BJ (cell line): ENCODE data around the gene PLXNB2. TPM values are rescaled to one million over a fixed set of nuclear protein-coding genes. Genes with fewer than 3 reads are reported as not detected.

Experiments
- CTCF ChIA-PET: fragments of 350-600 bp; formaldehyde crosslinking; extraction: SDS; loops from one replicate; lab custom pipeline; 2021; ENCODE audit warnings: antibody characterized with exemption, inconsistent platforms; lab: Yijun Ruan, JAX
- POLR2A ChIA-PET: fragments of 300-600 bp; sonication (Branson Sonifier 250); formaldehyde crosslinking; extraction: SDS; loops from one replicate; lab custom pipeline; 2021; ENCODE audit warnings: antibody characterized with exemption; lab: Charles Lee
- DNase-seq: peaks from one replicate; pipeline ENCODE4 v3.0.0-alpha.2; 2011; ENCODE audit warnings: low read depth
- H3K27me3 ChIP-seq: 2 replicates; pipeline ENCODE4 v1.6.0; 2011; ENCODE audit warnings: low read length; ENCODE audit not compliant: control insufficient read depth, insufficient read depth
- H3K36me3 ChIP-seq: 2 replicates; pipeline ENCODE4 v1.5.1; 2011; ENCODE audit warnings: low read length; ENCODE audit not compliant: control insufficient read depth, insufficient read depth
- H3K4me3 ChIP-seq: 2 replicates; pipeline ENCODE4 v1.5.1; 2011; ENCODE audit warnings: low read depth, mild to moderate bottlenecking, control low read depth, low read length
- polyA plus RNA-seq: library from polyadenylated mRNA; depleted of rRNA; stranded (reverse); fragments of >200 nt; gene quantifications from 2 replicates; pipeline ENCODE4 v1.2.3, GENCODE V29; 2011
- TF ChIP-seq, protein P1 (sequence below): IDR thresholded peaks from 2 replicates; pipeline ENCODE4 v1.5.1; 2011; ENCODE audit warnings: low read depth, mild to moderate bottlenecking, control low read depth, inconsistent platforms, low read length, moderate library complexity; ENCODE audit not compliant: insufficient read depth

PLXNB2 gene
- polyA plus RNA-seq, 1 experiment: 143 TPM

GRCh38 chr22:50314081-50314454 lies 6.6 kb upstream of the PLXNB2 start:
- Histone ChIP-seq H3K27me3 (no peaks in the 10 kb centered on the region), H3K4me3 (no peak overlapping the region), H3K36me3 (peaks cover 2% of the 10 kb centered on the region; the same call in 1 of the 2 replicates)
- ChIA-PET POLR2A (no interaction called here), CTCF (interaction anchor here (4.3 kb wide), 1 partner anchor 12 kb away, joined by 23 read pairs; the partner anchor contains the start of gene DENND6B)
- TF ChIP-seq, protein P1, sequence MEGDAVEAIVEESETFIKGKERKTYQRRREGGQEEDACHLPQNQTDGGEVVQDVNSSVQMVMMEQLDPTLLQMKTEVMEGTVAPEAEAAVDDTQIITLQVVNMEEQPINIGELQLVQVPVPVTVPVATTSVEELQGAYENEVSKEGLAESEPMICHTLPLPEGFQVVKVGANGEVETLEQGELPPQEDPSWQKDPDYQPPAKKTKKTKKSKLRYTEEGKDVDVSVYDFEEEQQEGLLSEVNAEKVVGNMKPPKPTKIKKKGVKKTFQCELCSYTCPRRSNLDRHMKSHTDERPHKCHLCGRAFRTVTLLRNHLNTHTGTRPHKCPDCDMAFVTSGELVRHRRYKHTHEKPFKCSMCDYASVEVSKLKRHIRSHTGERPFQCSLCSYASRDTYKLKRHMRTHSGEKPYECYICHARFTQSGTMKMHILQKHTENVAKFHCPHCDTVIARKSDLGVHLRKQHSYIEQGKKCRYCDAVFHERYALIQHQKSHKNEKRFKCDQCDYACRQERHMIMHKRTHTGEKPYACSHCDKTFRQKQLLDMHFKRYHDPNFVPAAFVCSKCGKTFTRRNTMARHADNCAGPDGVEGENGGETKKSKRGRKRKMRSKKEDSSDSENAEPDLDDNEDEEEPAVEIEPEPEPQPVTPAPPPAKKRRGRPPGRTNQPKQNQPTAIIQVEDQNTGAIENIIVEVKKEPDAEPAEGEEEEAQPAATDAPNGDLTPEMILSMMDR: no peak
- DNase-seq: no peak

DNA sequence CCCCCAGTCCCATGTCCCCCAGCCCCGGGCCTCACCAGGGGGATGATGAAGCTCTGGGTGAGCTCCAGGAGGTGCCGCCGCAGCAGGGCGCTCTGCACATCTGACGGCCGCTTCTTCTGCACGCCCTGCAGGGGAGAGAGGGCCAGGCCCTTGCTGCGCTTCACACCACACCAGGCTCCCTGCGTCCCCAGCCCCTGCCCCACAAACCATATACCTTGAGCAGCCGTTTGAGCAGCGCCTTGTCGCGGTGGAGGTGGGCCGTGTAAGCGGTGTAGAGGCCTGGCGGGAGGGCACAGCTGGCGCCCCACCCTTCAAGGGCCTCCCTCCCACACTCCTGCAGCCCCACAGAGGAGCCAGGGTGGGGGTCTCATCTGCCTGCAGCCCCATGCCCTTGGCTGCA lies 6.2 kb upstream of the PLXNB2 start:
- H3K36me3 ChIP-seq: peaks cover 2% of the 10 kb centered on the region; the same call in 1 of the 2 replicates
- POLR2A ChIA-PET: no interaction called here
- no peak overlapping the region for H3K4me3 ChIP-seq
- CTCF ChIA-PET: interaction anchor here (4.3 kb wide), 1 partner anchor 12 kb away, joined by 23 read pairs; the partner anchor contains the start of gene DENND6B
- H3K27me3 ChIP-seq: no peaks in the 10 kb centered on the region
- no peak for DNase-seq
- TF ChIP-seq, protein P1: no peak

DNA sequence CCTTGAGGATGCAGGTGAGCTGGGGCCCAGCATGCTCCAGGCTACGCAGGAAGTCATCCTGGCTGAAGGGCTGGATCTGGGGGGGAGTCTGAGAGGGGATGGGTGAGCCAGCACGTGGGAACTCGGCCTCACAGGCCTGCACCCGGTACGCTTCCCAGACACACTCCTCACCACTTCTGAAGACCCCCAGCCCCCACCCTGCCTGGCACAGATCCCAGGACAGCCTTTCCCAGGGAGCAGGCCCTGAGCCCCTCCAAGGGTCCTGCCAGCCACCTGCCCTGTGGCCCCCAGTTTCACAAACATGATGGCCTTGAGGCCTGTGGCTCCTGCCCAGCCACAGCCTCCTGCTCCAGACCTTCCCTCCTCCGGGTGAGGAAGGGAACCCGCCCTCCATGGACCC lies 5.6 kb upstream of the PLXNB2 start:
- POLR2A ChIA-PET: no interaction called here
- DNase-seq: no peak

DNA sequence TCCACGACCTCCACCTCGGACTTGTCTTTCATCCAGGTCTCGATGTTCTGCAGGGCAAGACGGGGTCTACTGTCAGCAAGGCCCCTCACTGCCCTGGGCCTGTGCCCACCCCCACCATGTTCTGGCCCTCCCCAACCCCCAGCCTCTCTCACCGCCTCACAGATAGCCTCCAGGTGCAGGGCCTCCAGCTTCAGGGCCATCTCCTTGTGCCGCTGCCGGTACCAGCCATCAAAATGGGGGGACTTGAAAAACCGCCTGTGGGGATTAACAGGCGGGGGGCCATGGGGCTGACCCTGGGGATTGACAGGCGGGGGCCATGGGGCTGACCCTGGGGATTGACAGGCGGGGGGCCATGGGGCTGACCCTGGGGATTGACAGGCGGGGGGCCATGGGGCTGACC lies 4.9 kb upstream of the PLXNB2 start:
- ChIA-PET CTCF (no interaction called here), POLR2A (no interaction called here)
- TF ChIP-seq, protein P1: no peak
- H3K36me3 ChIP-seq: peaks cover 2% of the 10 kb centered on the region; the same call in 1 of the 2 replicates
- H3K4me3 ChIP-seq: no peak overlapping the region
- no peak for DNase-seq
- H3K27me3 ChIP-seq: no peaks in the 10 kb centered on the region

More for the DNA sequence above, 5.6 kb upstream of the PLXNB2 start:
- no peak overlapping the region for H3K4me3 ChIP-seq
- CTCF ChIA-PET: no interaction called here
- TF ChIP-seq, protein P1: no peak
- no peaks in the 10 kb centered on the region for H3K27me3 ChIP-seq
- peaks cover 2% of the 10 kb centered on the region; the same call in 1 of the 2 replicates for H3K36me3 ChIP-seq

GRCh38 chr22:50311606-50312351 lies 4.3 kb upstream of the PLXNB2 start:
- ChIA-PET CTCF (interaction anchor here (0.6 kb wide), 1 partner anchor 15 kb away, joined by 3 read pairs; no protein-coding TSS in a partner anchor), POLR2A (no interaction called here)
- no peak overlapping the region for H3K4me3 ChIP-seq
- peaks cover 2% of the 10 kb centered on the region; the same call in 1 of the 2 replicates for H3K36me3 ChIP-seq
- no peaks in the 10 kb centered on the region for H3K27me3 ChIP-seq
- DNase-seq: no peak
- TF ChIP-seq, protein P1: no peak
